GM12878 (cell line): Measurements from ENCODE around the gene WWTR1. TPM values are rescaled to one million over a fixed set of nuclear protein-coding genes. Genes with fewer than 3 reads are reported as not detected.

Source experiments
- ATAC-seq: fragments of 200-7000 bp; cut with Tn5 transposase; 3 replicates; pipeline ENCODE4 v1.9.1; 2020; ENCODE audit warnings: mild to moderate bottlenecking, moderate library complexity
- BruUV-seq: library from RNA; stranded (reverse); fragments of 400-500 nt; replicated peaks from 2 replicates; lab custom pipeline; 2021; lab: Mats Ljungman, UMichigan
- CTCF ChIA-PET: fragments of 300-600 bp; sonication (Branson Sonifier 250); formaldehyde crosslinking; extraction: SDS; loops from one replicate; lab custom pipeline; 2021; ENCODE audit warnings: inconsistent platforms; lab: Yijun Ruan, JAX
- POLR2A ChIA-PET: fragments of 350-600 bp; formaldehyde crosslinking; extraction: SDS; loops from one replicate; lab custom pipeline; 2021; ENCODE audit warnings: inconsistent platforms; lab: Charles Lee
- RAD21 ChIA-PET: fragments of 300-600 bp; sonication (Branson Sonifier 250); formaldehyde crosslinking; loops from one replicate; lab custom pipeline; 2023; ENCODE audit warnings: antibody characterized with exemption; ENCODE audit not compliant: unreplicated experiment; lab: Charles Lee
- SMC1A ChIA-PET: fragments of 300-600 bp; sonication (Branson Sonifier 250); formaldehyde crosslinking; loops from one replicate; lab custom pipeline; 2023; ENCODE audit not compliant: unreplicated experiment, uncharacterized antibody; lab: Charles Lee
- DNase-seq: peaks from one replicate; pipeline ENCODE4 v3.0.0-alpha.2; 2011; ENCODE audit warnings: low read depth, low spot score
- FAIRE-seq: peaks from 3 replicates; lab custom pipeline; 2011; peaks lifted over from hg19 to GRCh38; lab: Jason Lieb, UNC
- H2AFZ ChIP-seq: 2 replicates; pipeline ENCODE4 v1.6.0; 2011; ENCODE audit warnings: low read depth, low read length, control low read depth; ENCODE audit not compliant: control insufficient read depth
- H3K27ac ChIP-seq: 2 replicates; pipeline ENCODE4 v1.5.1; 2011; ENCODE audit warnings: control low read depth; ENCODE audit not compliant: control insufficient read depth, insufficient read depth
- H3K27me3 ChIP-seq, 2 experiments: replicated peaks in 1 of 2; 2 replicates each; pipeline versions ENCODE4 v1.6.0 to v1.6.1; 2011; ENCODE audit warnings: low read length in 1 of 2; ENCODE audit not compliant: control insufficient read depth in 2 of 2, insufficient read depth in 2 of 2
- H3K36me3 ChIP-seq, 2 experiments: 2 replicates each; pipeline ENCODE4 v1.5.1; 2011; ENCODE audit warnings: low read length in 1 of 2; ENCODE audit not compliant: control insufficient read depth in 2 of 2, insufficient read depth in 2 of 2
- H3K4me1 ChIP-seq: 2 replicates; pipeline ENCODE4 v1.6.1; 2011; ENCODE audit warnings: mild to moderate bottlenecking, low read length, moderate library complexity, mixed read lengths; ENCODE audit not compliant: control insufficient read depth, insufficient read depth
- H3K4me2 ChIP-seq: 2 replicates; pipeline ENCODE4 v1.6.0; 2011; ENCODE audit warnings: control low read depth; ENCODE audit not compliant: control insufficient read depth, insufficient read depth
- H3K4me3 ChIP-seq: fragments of 200-600 bp; sonication (generic); 2 replicates; pipeline ENCODE4 v1.5.1; 2016
- H3K79me2 ChIP-seq: 2 replicates; pipeline ENCODE4 v1.6.0; 2011; ENCODE audit warnings: low read length; ENCODE audit not compliant: control insufficient read depth, insufficient read depth
- H3K9ac ChIP-seq: 2 replicates; pipeline ENCODE4 v1.8.0; 2011; ENCODE audit warnings: low read length, control low read depth, mixed read lengths; ENCODE audit not compliant: control insufficient read depth, insufficient read depth
- H3K9me3 ChIP-seq: replicated peaks from 3 replicates; pipeline ENCODE4 v1.5.1; 2011; ENCODE audit warnings: mild to moderate bottlenecking, low read length; ENCODE audit not compliant: control insufficient read depth, insufficient read depth
- H4K20me1 ChIP-seq: 2 replicates; pipeline ENCODE4 v1.6.0; 2011; ENCODE audit not compliant: control insufficient read depth, insufficient read depth
- SKIL ChIP-seq: fragments of 450-650 bp; IDR thresholded peaks from 2 replicates; pipeline ENCODE4 v1.6.1; 2017; ENCODE audit warnings: mild to moderate bottlenecking, low read depth, inconsistent platforms; ENCODE audit not compliant: poor library complexity, severe bottlenecking
- ZNF687 ChIP-seq: fragments of 450-650 bp; IDR thresholded peaks from 2 replicates; pipeline ENCODE4 v1.6.1; 2017; ENCODE audit warnings: mild to moderate bottlenecking, moderate library complexity
- WGBS: methylation state at CpG from one replicate; pipeline ENCODE4 v1.1.6; 2016; ENCODE audit warnings: low lambda C conversion rate; ENCODE audit not compliant: insufficient replicate concordance, insufficient coverage; ENCODE audit errors: missing lambda C conversion rate; 5-methylcytosine and 5-hydroxymethylcytosine counted together
- in situ Hi-C: fragments of 300-500 bp; cut with MboI; formaldehyde crosslinking; loops from 9 replicates; pipeline ENCODE4 v1.14.3; 2018; ENCODE audit warnings: mixed read lengths
- intact Hi-C: fragments of 100-400 bp; cut with micrococcal nuclease; formaldehyde crosslinking; loops from one replicate; pipeline ENCODE4 v1.14.2; 2022; ENCODE audit not compliant: unreplicated experiment
- polyA plus RNA-seq, 11 experiments: library from polyadenylated mRNA; depleted of rRNA in 4 of 11; unstranded in 6 of 11; stranded (reverse) in 5 of 11; fragments of >200 nt; fragmentation: Nextera tagmentation in 4 of 11; fragmentation: Illumina TruSeq in 1 of 11; extraction: Ambion mirVana in 4 of 11; extraction: Trizol in 1 of 11; gene quantifications; 1 replicate in 1 of 11; 2 replicates in 10 of 11; pipeline versions ENCODE4 v1.2.1 to v1.2.3, GENCODE V29; 2011 to 2016; ENCODE audit warnings: inconsistent platforms in 2 of 11, missing spikeins in 2 of 11, low read depth in 1 of 11
- total RNA-seq, 4 experiments: library from RNA; depleted of rRNA in 3 of 4; stranded (reverse); fragments of >200 nt in 3 of 4; fragmentation: Illumina TruSeq in 1 of 4; extraction: Trizol in 1 of 4; gene quantifications; 2 replicates each; pipeline versions ENCODE4 v1.2.1 to v1.2.3, GENCODE V29; 2013 to 2021

The WWTR1 gene
- total and polyA plus RNA-seq, 10 of the 15 experiments (the other 5 are each of a cell fraction or from before 2014, with no cell fraction given): 2.5 to 18.5 (median 5.8) TPM

GRCh38 chr3:149688122-149688757, 30.4 kb upstream of the WWTR1 start:
- ChIA-PET POLR2A (no interaction called here), CTCF (interaction anchor here (1.2 to 1.4 kb wide), 2 partner anchors 29 to 120 kb away, joined by 4 read pairs; no protein-coding TSS in a partner anchor), SMC1A (interaction anchor here (0.6 to 1.4 kb wide), 4 partner anchors 17 to 667 kb away, joined by 3 to 4 read pairs (median 3); no protein-coding TSS in a partner anchor), RAD21 (interaction anchor here (1.0 kb wide), 1 partner anchor 119 kb away, joined by 4 read pairs; no protein-coding TSS in a partner anchor)
- Histone ChIP-seq H3K9ac (no peak overlapping the region), H3K4me2 (no peak overlapping the region), H4K20me1 (no peaks in the 10 kb centered on the region), H3K9me3 (peaks cover 3% of the 10 kb centered on the region; the same call in 2 of the 3 replicates), H3K4me3 (no peak overlapping the region), H3K27ac (no peak overlapping the region), H3K36me3 (no peaks in the 10 kb centered on the region), H3K27me3 (no peaks in the 10 kb centered on the region), H3K4me1 (no peaks in the 10 kb centered on the region), H2AFZ (no peak overlapping the region), H3K79me2 (no peaks in the 10 kb centered on the region)
- intact Hi-C loops: no loop called here
- WGBS: 37% methylated on average over 3 of the region's 3 CpGs
- DNase-seq (no peak), FAIRE-seq (no peak), ATAC-seq (no peak)
- no TSS peak for BruUV-seq
- in situ Hi-C loops: no loop called here
- TF ChIP-seq ZNF687: no peak
- no peak for TF ChIP-seq SKIL
- TF ChIP-seq, all 136 proteins: peak for 0
